SK-N-SH treated with all-trans-retinoic acid at 6 μM for 48 hours (cell line): Measurements from ENCODE around the gene NELFE.

ENCODE experiments used
- ATAC-seq: fragments of 200-7000 bp; cut with Tn5 transposase; 3 replicates; pipeline ENCODE4 v1.9.1; 2020; ENCODE audit warnings: mild to moderate bottlenecking, moderate library complexity
- ARNTL ChIP-seq: fragments of 450-650 bp; formaldehyde crosslinking; IDR thresholded peaks from 2 replicates; pipeline ENCODE4 v1.5.0; 2020; ENCODE audit warnings: low read depth, mild to moderate bottlenecking, moderate library complexity, borderline replicate concordance
- BACH2 ChIP-seq: fragments of 250-450 bp; sonication (Bioruptor Pico); IDR thresholded peaks from 2 replicates; pipeline ENCODE4 v1.9.0; 2021; ENCODE audit warnings: mild to moderate bottlenecking, borderline replicate concordance
- CSDC2 ChIP-seq: fragments of 250-450 bp; sonication (Bioruptor Pico); IDR thresholded peaks from 2 replicates; pipeline ENCODE4 v1.5.0; 2020; ENCODE audit warnings: mild to moderate bottlenecking, moderate library complexity
- ESRRG ChIP-seq: fragments of 250-450 bp; sonication (Bioruptor Pico); IDR thresholded peaks from 2 replicates; pipeline ENCODE4 v1.6.1; 2021; ENCODE audit warnings: mild to moderate bottlenecking
- GLIS3 ChIP-seq: fragments of 250-450 bp; sonication (Bioruptor Pico); IDR thresholded peaks from 2 replicates; pipeline ENCODE4 v1.5.0; 2020; ENCODE audit warnings: mild to moderate bottlenecking, moderate library complexity
- ISL1 ChIP-seq: fragments of 250-450 bp; sonication (Bioruptor Pico); IDR thresholded peaks from 2 replicates; pipeline ENCODE4 v2.1.2; 2022; ENCODE audit warnings: mild to moderate bottlenecking, moderate library complexity
- OSR1 ChIP-seq: fragments of 250-450 bp; sonication (Bioruptor Pico); IDR thresholded peaks from 2 replicates; pipeline ENCODE4 v1.8.0; 2022; ENCODE audit warnings: moderate library complexity, mild to moderate bottlenecking, inconsistent platforms
- PATZ1 ChIP-seq: fragments of 250-450 bp; sonication (Bioruptor Pico); IDR thresholded peaks from 2 replicates; pipeline ENCODE4 v1.8.0; 2020; ENCODE audit warnings: mild to moderate bottlenecking, moderate library complexity, borderline replicate concordance
- PPARA ChIP-seq: fragments of 250-450 bp; sonication (Bioruptor Pico); IDR thresholded peaks from 2 replicates; pipeline ENCODE4 v1.5.0; 2020; ENCODE audit warnings: mild to moderate bottlenecking, borderline replicate concordance
- RARB ChIP-seq: fragments of 250-450 bp; sonication (Bioruptor Pico); IDR thresholded peaks from 2 replicates; pipeline ENCODE4 v1.8.0; 2021; ENCODE audit warnings: mild to moderate bottlenecking, moderate library complexity
- SNAI2 ChIP-seq: fragments of 250-450 bp; sonication (Bioruptor Pico); IDR thresholded peaks from 2 replicates; pipeline ENCODE4 v1.5.0; 2020; ENCODE audit warnings: mild to moderate bottlenecking, moderate library complexity
- TCF4 ChIP-seq: fragments of 250-450 bp; sonication (Bioruptor Pico); IDR thresholded peaks from 2 replicates; pipeline ENCODE4 v1.8.0; 2021; ENCODE audit warnings: mild to moderate bottlenecking, moderate library complexity, borderline replicate concordance
- TOX ChIP-seq: fragments of 250-450 bp; sonication (Bioruptor Pico); IDR thresholded peaks from 2 replicates; pipeline ENCODE4 v1.8.0; 2021; ENCODE audit warnings: mild to moderate bottlenecking, moderate library complexity, borderline replicate concordance
- ZC3H10 ChIP-seq: fragments of 250-450 bp; sonication (Bioruptor Pico); IDR thresholded peaks from 2 replicates; pipeline ENCODE4 v1.5.1; 2021; ENCODE audit warnings: mild to moderate bottlenecking, moderate library complexity
- ZFP30 ChIP-seq: fragments of 450-650 bp; formaldehyde crosslinking; IDR thresholded peaks from 2 replicates; pipeline ENCODE4 v1.5.0; 2022; ENCODE audit warnings: mild to moderate bottlenecking, moderate library complexity
- ZNF565 ChIP-seq: fragments of 450-650 bp; formaldehyde crosslinking; conservative IDR thresholded peaks from 2 replicates; pipeline ENCODE4 v1.5.0; 2020; ENCODE audit warnings: low read depth, mild to moderate bottlenecking, moderate library complexity
- ZNF70 ChIP-seq: fragments of 450-650 bp; formaldehyde crosslinking; IDR thresholded peaks from 2 replicates; pipeline ENCODE4 v1.5.0; 2020; ENCODE audit warnings: mild to moderate bottlenecking, moderate library complexity
- TF ChIP-seq, protein P1 (sequence below): fragments of 250-450 bp; sonication (Bioruptor Pico); IDR thresholded peaks from 2 replicates; pipeline ENCODE4 v1.5.0; 2020; ENCODE audit warnings: mild to moderate bottlenecking, moderate library complexity
- TF ChIP-seq, protein P2 (sequence below): fragments of 250-450 bp; sonication (Bioruptor Pico); IDR thresholded peaks from 2 replicates; pipeline ENCODE4 v1.5.1; 2020; ENCODE audit warnings: low read depth, mild to moderate bottlenecking, moderate library complexity
- TF ChIP-seq, protein P3 (sequence below): fragments of 250-450 bp; sonication (Bioruptor Pico); IDR thresholded peaks from 2 replicates; pipeline ENCODE4 v1.5.1; 2021; ENCODE audit warnings: mild to moderate bottlenecking, moderate library complexity
- TF ChIP-seq, protein P4 (sequence below): fragments of 250-450 bp; sonication (Bioruptor Pico); IDR thresholded peaks from 2 replicates; pipeline ENCODE4 v1.8.0; 2021; ENCODE audit warnings: low read depth, mild to moderate bottlenecking, moderate library complexity, borderline replicate concordance

Gene NELFE

GRCh38 chr6:31956796-31957195 lies 2.0 kb downstream of the NELFE start:
- ATAC-seq: no peak
- TF ChIP-seq ZC3H10 (CRISPR knock-in tag) (no peak), PPARA (CRISPR knock-in tag) (no peak), BACH2 (CRISPR knock-in tag) (no peak), TCF4 (CRISPR knock-in tag) (no peak), PATZ1 (CRISPR knock-in tag) (no peak), ISL1 (CRISPR knock-in tag) (no peak), SNAI2 (CRISPR knock-in tag) (no peak), ARNTL (CRISPR knock-in tag) (no peak), GLIS3 (CRISPR knock-in tag) (no peak), ZNF70 (CRISPR knock-in tag) (no peak), ZFP30 (CRISPR knock-in tag) (no peak), ZNF565 (CRISPR knock-in tag) (no peak), CSDC2 (no peak), ESRRG (CRISPR knock-in tag) (no peak), RARB (no peak), TOX (CRISPR knock-in tag) (no peak)
- TF ChIP-seq, protein P1, sequence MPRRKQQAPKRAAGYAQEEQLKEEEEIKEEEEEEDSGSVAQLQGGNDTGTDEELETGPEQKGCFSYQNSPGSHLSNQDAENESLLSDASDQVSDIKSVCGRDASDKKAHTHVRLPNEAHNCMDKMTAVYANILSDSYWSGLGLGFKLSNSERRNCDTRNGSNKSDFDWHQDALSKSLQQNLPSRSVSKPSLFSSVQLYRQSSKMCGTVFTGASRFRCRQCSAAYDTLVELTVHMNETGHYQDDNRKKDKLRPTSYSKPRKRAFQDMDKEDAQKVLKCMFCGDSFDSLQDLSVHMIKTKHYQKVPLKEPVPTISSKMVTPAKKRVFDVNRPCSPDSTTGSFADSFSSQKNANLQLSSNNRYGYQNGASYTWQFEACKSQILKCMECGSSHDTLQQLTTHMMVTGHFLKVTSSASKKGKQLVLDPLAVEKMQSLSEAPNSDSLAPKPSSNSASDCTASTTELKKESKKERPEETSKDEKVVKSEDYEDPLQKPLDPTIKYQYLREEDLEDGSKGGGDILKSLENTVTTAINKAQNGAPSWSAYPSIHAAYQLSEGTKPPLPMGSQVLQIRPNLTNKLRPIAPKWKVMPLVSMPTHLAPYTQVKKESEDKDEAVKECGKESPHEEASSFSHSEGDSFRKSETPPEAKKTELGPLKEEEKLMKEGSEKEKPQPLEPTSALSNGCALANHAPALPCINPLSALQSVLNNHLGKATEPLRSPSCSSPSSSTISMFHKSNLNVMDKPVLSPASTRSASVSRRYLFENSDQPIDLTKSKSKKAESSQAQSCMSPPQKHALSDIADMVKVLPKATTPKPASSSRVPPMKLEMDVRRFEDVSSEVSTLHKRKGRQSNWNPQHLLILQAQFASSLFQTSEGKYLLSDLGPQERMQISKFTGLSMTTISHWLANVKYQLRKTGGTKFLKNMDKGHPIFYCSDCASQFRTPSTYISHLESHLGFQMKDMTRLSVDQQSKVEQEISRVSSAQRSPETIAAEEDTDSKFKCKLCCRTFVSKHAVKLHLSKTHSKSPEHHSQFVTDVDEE (CRISPR knock-in tag): no peak
- TF ChIP-seq, protein P2, sequence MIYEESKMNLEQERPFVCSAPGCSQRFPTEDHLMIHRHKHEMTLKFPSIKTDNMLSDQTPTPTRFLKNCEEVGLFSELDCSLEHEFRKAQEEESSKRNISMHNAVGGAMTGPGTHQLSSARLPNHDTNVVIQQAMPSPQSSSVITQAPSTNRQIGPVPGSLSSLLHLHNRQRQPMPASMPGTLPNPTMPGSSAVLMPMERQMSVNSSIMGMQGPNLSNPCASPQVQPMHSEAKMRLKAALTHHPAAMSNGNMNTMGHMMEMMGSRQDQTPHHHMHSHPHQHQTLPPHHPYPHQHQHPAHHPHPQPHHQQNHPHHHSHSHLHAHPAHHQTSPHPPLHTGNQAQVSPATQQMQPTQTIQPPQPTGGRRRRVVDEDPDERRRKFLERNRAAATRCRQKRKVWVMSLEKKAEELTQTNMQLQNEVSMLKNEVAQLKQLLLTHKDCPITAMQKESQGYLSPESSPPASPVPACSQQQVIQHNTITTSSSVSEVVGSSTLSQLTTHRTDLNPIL (CRISPR knock-in tag): no peak
- TF ChIP-seq, protein P3, sequence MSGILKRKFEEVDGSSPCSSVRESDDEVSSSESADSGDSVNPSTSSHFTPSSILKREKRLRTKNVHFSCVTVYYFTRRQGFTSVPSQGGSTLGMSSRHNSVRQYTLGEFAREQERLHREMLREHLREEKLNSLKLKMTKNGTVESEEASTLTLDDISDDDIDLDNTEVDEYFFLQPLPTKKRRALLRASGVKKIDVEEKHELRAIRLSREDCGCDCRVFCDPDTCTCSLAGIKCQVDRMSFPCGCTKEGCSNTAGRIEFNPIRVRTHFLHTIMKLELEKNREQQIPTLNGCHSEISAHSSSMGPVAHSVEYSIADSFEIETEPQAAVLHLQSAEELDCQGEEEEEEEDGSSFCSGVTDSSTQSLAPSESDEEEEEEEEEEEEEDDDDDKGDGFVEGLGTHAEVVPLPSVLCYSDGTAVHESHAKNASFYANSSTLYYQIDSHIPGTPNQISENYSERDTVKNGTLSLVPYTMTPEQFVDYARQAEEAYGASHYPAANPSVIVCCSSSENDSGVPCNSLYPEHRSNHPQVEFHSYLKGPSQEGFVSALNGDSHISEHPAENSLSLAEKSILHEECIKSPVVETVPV (CRISPR knock-in tag): no peak

- no peak for ATAC-seq
- TF ChIP-seq TCF4 (CRISPR knock-in tag): no peak
- TF ChIP-seq BACH2 (CRISPR knock-in tag): no peak
- TF ChIP-seq, protein P4, sequence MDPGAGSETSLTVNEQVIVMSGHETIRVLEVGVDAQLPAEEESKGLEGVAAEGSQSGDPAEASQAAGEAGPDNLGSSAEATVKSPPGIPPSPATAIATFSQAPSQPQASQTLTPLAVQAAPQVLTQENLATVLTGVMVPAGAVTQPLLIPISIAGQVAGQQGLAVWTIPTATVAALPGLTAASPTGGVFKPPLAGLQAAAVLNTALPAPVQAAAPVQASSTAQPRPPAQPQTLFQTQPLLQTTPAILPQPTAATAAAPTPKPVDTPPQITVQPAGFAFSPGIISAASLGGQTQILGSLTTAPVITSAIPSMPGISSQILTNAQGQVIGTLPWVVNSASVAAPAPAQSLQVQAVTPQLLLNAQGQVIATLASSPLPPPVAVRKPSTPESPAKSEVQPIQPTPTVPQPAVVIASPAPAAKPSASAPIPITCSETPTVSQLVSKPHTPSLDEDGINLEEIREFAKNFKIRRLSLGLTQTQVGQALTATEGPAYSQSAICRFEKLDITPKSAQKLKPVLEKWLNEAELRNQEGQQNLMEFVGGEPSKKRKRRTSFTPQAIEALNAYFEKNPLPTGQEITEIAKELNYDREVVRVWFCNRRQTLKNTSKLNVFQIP (CRISPR knock-in tag): no peak
- TF ChIP-seq, protein P3 (CRISPR knock-in tag): no peak
- TF ChIP-seq OSR1 (CRISPR knock-in tag): no peak
- TF ChIP-seq, all 23 proteins: peak for 0
Measured at GRCh38 chr6:31954511-31954910, 4.3 kb downstream of the NELFE start.
